Neural progenitor cell (in vitro differentiated cells): ENCODE measurements around the gene NUMB. TPM values are rescaled to one million over a fixed set of nuclear protein-coding genes. Genes with fewer than 3 reads are reported as not detected.
A peak's percentile ranks its signal among the peaks of the same experiment; 100 is the strongest.

Source experiments
- DNase-seq: peaks from one replicate; pipeline ENCODE4 v3.0.0-alpha.2; 2016; ENCODE audit warnings: low spot score
- H2AFZ ChIP-seq: fragments of 200-600 bp; sonication (generic); replicated peaks from 2 replicates; pipeline ENCODE4 v1.6.1; 2016; ENCODE audit warnings: antibody characterized with exemption
- H3F3A ChIP-seq: fragments of 200-600 bp; sonication (generic); 2 replicates; pipeline ENCODE4 v1.6.1; 2016; ENCODE audit warnings: antibody characterized with exemption, low read depth
- H3K27ac ChIP-seq: fragments of 200-600 bp; sonication (generic); 2 replicates; pipeline ENCODE4 v1.5.1; 2016; ENCODE audit warnings: mild to moderate bottlenecking
- H3K27me3 ChIP-seq: fragments of 200-600 bp; sonication (generic); 2 replicates; pipeline ENCODE4 v1.6.1; 2016; ENCODE audit warnings: mild to moderate bottlenecking, moderate library complexity
- H3K36me3 ChIP-seq: fragments of 200-600 bp; sonication (generic); 2 replicates; pipeline ENCODE4 v1.5.1; 2016
- H3K4me1 ChIP-seq: fragments of 200-600 bp; sonication (generic); 2 replicates; pipeline ENCODE4 v1.6.1; 2016; ENCODE audit warnings: mixed run types
- H3K4me2 ChIP-seq: fragments of 200-600 bp; sonication (generic); 2 replicates; pipeline ENCODE4 v1.6.1; 2016
- H3K4me3 ChIP-seq: fragments of 200-600 bp; sonication (generic); 2 replicates; pipeline ENCODE4 v1.5.1; 2016
- H3K79me2 ChIP-seq: fragments of 200-600 bp; sonication (generic); 2 replicates; pipeline ENCODE4 v1.6.1; 2016; ENCODE audit warnings: low read depth
- H3K9ac ChIP-seq: fragments of 200-600 bp; sonication (generic); 2 replicates; pipeline ENCODE4 v1.6.1; 2016
- H3K9me3 ChIP-seq: fragments of 200-600 bp; sonication (generic); 2 replicates; pipeline ENCODE4 v1.5.1; 2016; ENCODE audit warnings: low read depth
- H4K20me1 ChIP-seq: fragments of 200-600 bp; sonication (generic); 2 replicates; pipeline ENCODE4 v1.6.1; 2016; ENCODE audit warnings: low read depth
- H3K27ac Mint-ChIP-seq: 3 replicates; pipeline ENCODE4 v1.8.0; 2021; ENCODE audit warnings: mixed read lengths
- H3K27me3 Mint-ChIP-seq: 2 replicates; pipeline ENCODE4 v1.8.0; 2022; ENCODE audit warnings: low read depth, mild to moderate bottlenecking, inconsistent platforms, moderate library complexity, mixed read lengths; ENCODE audit not compliant: insufficient read depth
- H3K36me3 Mint-ChIP-seq: 3 replicates; pipeline ENCODE4 v1.8.0; 2021; ENCODE audit warnings: mixed read lengths
- H3K4me1 Mint-ChIP-seq: 3 replicates; pipeline ENCODE4 v1.8.0; 2021; ENCODE audit warnings: mixed read lengths
- H3K4me3 Mint-ChIP-seq: 3 replicates; pipeline ENCODE4 v1.8.0; 2021; ENCODE audit warnings: mild to moderate bottlenecking, moderate library complexity, mixed read lengths
- H3K9me3 Mint-ChIP-seq: 3 replicates; pipeline ENCODE4 v1.8.0; 2020; ENCODE audit warnings: mixed read lengths
- CTCF ChIP-seq: fragments of 200-600 bp; sonication (generic); IDR thresholded peaks from 2 replicates; pipeline ENCODE4 v1.5.1; 2017; ENCODE audit warnings: antibody characterized with exemption, mild to moderate bottlenecking
- EZH2 ChIP-seq: fragments of 200-600 bp; sonication (generic); IDR thresholded peaks from 2 replicates; pipeline ENCODE4 v1.6.1; 2017; ENCODE audit warnings: antibody characterized with exemption, mild to moderate bottlenecking, moderate library complexity
- EZH2phosphoT487 ChIP-seq: fragments of 200-600 bp; sonication (generic); IDR thresholded peaks from 2 replicates; pipeline ENCODE4 v1.6.1; 2017; ENCODE audit warnings: antibody characterized with exemption
- total RNA-seq: library from RNA; depleted of rRNA; stranded (reverse); fragments of >200 nt; gene quantifications from 2 replicates; pipeline ENCODE4 v1.2.3, GENCODE V29; 2015; ENCODE audit warnings: low replicate concordance

Gene NUMB
- total RNA-seq, 1 donor from 2014 or later: 37.2 TPM

- no peak overlapping the region for H3K27ac ChIP-seq
- H3K27me3 Mint-ChIP-seq: no peaks in the 10 kb centered on the region
- no peak for DNase-seq
- H4K20me1 ChIP-seq: no peaks in the 10 kb centered on the region
- H3K9me3 ChIP-seq: no peaks in the 10 kb centered on the region
- no peak overlapping the region for H3K9ac ChIP-seq
- H3K27ac Mint-ChIP-seq: peak overlapping the region; percentile 18
- H3K36me3 ChIP-seq: no peaks in the 10 kb centered on the region
- H3K4me1 ChIP-seq: no peaks in the 10 kb centered on the region
- no peaks in the 10 kb centered on the region for H3F3A ChIP-seq
- no peak overlapping the region for H2AFZ ChIP-seq
- no peaks in the 10 kb centered on the region for H3K36me3 Mint-ChIP-seq
- no peak for TF ChIP-seq CTCF
- no peak for TF ChIP-seq EZH2phosphoT487
- TF ChIP-seq EZH2: no peak
- H3K9me3 Mint-ChIP-seq: no peaks in the 10 kb centered on the region
- peaks cover 3% of the 10 kb centered on the region for H3K4me1 Mint-ChIP-seq
- H3K4me3 ChIP-seq: no peak overlapping the region
- no peaks in the 10 kb centered on the region for H3K27me3 ChIP-seq
- no peak overlapping the region for H3K4me2 ChIP-seq
- H3K4me3 Mint-ChIP-seq: no peak overlapping the region
- H3K79me2 ChIP-seq: no peaks in the 10 kb centered on the region
Measured at GRCh38 chr14:73261075-73261474, 197.3 kb downstream of the NUMB start.

DNA sequence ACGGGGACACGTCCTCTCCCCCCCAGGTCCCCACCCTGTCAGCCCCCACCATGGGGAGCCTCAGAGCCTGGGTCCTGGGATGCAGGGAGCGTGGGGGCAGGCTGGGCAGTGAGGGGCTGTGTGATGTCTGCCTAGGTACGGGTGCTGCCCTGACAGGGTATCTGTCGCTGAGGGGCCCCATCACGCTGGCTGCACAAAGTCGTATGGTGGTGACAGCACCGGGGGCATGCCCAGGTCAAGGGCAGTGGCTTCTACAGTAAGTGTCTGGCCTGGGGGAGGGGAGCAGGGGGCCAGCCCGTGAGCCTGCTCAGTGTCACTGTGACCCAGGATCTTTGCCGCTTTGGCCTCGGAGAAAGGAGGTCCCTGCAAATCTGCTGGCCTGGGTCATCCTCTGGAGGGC is 197.8 kb downstream of the NUMB start:
- H3K4me3 Mint-ChIP-seq: no peak overlapping the region
- no peak overlapping the region for H3K9ac ChIP-seq
- no peaks in the 10 kb centered on the region for H3K79me2 ChIP-seq

DNA sequence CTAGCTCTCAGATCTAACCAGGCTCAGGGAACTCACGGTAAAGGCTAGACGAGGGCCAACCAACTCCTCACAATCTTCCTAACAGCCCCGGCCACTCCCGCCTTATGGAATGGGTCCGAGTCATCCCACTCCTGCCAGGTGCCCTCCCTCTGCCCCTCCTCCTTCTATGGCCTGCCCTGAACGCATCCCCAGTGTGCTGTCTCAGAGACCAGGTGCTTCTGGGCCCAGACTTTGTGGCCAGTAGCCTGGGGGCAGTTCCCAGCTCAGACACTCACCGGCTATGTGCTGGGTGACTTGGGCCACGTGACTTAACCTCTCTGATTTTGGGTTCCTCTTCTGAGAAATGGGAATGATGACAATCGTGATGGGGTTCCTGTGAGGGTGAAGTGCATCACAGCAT is 198.5 kb downstream of the NUMB start:
- H3F3A ChIP-seq: no peaks in the 10 kb centered on the region
- H3K4me2 ChIP-seq: no peak overlapping the region
- H2AFZ ChIP-seq: no peak overlapping the region
- H3K36me3 ChIP-seq: no peaks in the 10 kb centered on the region
- H3K27ac ChIP-seq: no peak overlapping the region
- Mint-ChIP-seq H3K4me3 (no peak overlapping the region), H3K27ac (no peak overlapping the region), H3K9me3 (no peaks in the 10 kb centered on the region), H3K36me3 (no peaks in the 10 kb centered on the region), H3K27me3 (no peaks in the 10 kb centered on the region), H3K4me1 (peaks cover 8% of the 10 kb centered on the region)
- H3K27me3 ChIP-seq: no peaks in the 10 kb centered on the region
- H3K4me3 ChIP-seq: no peak overlapping the region
- no peaks in the 10 kb centered on the region for H3K4me1 ChIP-seq
- no peak for TF ChIP-seq CTCF
- no peak for TF ChIP-seq EZH2
- TF ChIP-seq EZH2phosphoT487: no peak
- H4K20me1 ChIP-seq: no peaks in the 10 kb centered on the region
- no peak for DNase-seq
- no peaks in the 10 kb centered on the region for H3K79me2 ChIP-seq
- H3K9ac ChIP-seq: no peak overlapping the region
- no peaks in the 10 kb centered on the region for H3K9me3 ChIP-seq

More for the DNA sequence above, 197.8 kb downstream of the NUMB start:
- Mint-ChIP-seq H3K4me1 (peaks cover 3% of the 10 kb centered on the region), H3K27ac (no peak overlapping the region), H3K36me3 (no peaks in the 10 kb centered on the region), H3K9me3 (no peaks in the 10 kb centered on the region), H3K27me3 (no peaks in the 10 kb centered on the region)
- H3K4me2 ChIP-seq: no peak overlapping the region
- no peaks in the 10 kb centered on the region for H3F3A ChIP-seq
- H3K4me1 ChIP-seq: no peaks in the 10 kb centered on the region
- H4K20me1 ChIP-seq: no peaks in the 10 kb centered on the region
- no peak for TF ChIP-seq CTCF
- TF ChIP-seq EZH2phosphoT487: no peak
- TF ChIP-seq EZH2: no peak
- H3K9me3 ChIP-seq: no peaks in the 10 kb centered on the region
- H3K27ac ChIP-seq: no peak overlapping the region
- no peak overlapping the region for H3K4me3 ChIP-seq
- H3K36me3 ChIP-seq: no peaks in the 10 kb centered on the region
- no peak overlapping the region for H2AFZ ChIP-seq
- DNase-seq: no peak
- no peaks in the 10 kb centered on the region for H3K27me3 ChIP-seq
